CD4-positive, alpha-beta T cell treated with Interleukin-6 for 4 hours (primary cell): ENCODE data around the gene RREB1.

Experiments
- DNase-seq: peaks from one replicate; pipeline ENCODE4 v3.0.0-alpha.2; 2020; ENCODE audit warnings: mixed read lengths

The RREB1 gene

DNA sequence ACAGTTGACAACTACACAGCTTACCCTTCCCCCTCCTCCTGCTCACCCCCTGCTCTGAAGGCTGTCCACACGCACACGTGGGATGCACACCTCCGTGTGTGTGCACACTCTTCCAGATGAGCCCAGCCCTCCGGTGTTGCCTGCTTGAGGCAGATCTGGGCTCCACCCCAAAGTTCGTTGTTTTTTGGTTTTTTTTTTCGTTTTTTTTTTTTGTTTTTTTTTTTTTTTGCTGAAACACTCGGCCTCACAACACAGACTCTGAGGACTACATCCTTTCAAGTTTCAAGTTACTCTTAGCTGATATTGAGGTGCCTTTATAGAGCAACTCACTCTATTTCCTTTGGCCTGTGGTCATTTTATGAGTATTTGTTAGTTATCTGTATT lies 88.2 kb downstream of the RREB1 start:
- DNase-seq, result peak; percentile 24

- DNase-seq, result no peak
Measured at GRCh38 chr6:7196685-7197283, 89.0 kb downstream of the RREB1 start.

DNA sequence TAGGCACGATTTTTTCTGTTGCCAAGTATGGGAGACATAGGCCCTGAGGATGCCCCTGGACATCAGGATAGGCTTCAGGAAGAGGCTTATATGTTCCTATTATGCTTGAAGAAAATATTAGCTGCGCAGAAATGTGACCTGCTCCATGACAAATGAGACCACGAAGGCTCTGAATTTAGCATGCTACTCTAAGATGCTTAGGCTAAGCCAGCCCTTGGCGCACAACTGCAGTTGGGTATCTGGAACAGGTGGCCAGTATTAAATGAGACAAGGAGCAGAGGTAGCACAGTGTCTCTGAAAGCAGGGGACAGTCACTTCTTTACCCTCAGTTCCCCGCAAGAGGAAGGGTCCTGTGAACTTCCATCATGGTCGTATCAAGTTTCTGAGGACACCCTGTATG lies 90.0 kb downstream of the RREB1 start:
- DNase-seq, result no peak

DNA sequence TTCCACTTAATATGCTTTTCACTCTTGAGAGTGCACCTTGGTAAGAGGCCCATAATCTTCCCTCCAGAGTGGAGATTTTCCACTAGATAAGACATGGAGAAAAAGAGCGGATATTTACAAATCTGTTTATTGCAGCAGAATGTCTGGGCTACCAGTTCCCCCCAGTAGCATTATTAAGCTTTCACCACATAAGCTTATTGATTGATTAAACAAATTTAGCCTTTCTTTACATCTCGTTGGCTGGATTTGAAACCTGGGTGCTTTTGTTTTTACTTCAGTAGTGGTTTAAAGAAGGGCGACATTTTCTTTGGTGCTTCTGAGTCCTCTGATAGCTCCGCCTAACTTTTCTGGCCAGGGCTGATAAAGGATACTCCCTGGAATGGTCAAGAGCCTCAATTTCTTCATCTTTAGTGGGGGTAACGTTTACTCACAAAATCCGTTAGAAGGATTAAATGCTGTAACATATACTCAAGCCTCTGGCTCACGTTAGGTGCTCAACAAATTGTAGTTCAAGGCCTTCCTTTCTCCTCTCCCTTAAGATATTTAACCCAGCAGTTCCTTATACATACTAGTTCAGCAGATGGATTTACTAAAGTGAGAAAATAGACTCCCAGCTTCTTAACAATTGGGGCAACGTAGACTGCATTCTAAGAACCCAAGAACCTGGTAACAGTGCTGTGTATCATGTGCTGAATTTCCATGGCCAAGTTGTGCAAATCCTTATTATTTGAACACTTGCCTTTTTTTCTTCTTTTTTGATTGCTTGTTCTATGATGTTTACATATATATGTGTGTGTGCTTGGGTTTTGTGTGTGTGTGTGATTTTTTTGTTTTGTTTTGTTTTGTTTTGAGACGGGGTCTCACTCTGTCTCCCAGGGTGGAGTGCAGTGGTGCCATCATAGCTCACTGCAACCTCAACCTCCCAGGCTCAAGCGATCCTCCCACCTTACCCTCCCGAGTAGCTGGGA lies 91.4 kb downstream of the RREB1 start:
- DNase-seq, result no peak

DNA sequence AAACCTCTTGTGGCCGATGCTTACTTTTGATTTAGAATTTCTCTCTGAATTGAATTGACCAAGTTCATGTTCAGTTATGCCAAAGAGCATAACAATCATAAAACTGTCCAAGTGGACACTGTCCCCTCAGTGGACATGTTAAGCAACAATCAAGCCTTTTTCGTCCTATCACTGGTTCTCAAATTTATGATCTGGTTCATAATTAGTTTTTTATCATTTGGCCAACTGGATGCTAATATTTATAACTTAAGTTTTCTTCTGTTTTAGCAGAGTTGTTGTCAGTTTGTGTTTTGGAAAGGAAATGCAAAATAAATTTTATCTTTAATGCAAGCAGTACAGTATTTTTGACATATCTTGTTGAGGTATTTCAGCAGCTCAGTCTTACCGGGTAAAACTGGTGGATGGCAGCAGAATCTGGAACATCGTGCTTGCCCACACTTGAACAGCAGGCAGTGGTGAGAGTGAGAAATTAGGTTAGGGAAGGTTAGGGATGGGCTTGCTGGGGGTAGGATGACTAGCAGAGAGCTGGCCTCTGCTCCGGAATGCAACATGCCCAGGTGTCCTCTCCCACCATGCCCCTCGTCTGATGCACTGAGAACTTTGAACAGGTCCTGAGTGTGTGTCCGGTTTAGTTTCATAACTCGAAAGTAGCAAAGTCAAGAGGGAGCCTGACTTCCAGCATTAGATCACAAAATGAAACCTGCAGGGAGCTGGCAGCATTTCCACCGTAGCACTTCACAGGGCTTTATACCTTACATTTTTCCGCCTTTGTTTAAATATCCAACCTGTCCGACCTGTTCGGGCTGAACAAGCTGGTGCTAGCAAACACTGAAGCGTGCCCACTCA lies 93.1 kb downstream of the RREB1 start:
- no peak for DNase-seq

DNA sequence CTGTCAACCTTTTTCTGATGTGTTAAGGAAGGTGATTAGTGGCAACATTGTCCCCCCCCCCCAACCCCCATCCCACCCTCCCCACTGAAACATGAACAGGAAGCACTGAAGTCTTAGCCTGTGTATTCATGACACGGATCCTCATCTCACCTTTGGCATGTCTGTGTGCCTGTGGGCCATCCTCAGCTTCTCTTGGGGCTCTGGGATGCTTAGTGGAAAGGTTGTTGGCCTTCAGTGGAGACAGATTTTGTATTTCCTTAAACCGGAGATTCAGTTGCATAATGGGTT lies 93.6 kb downstream of the RREB1 start:
- DNase-seq, result no peak

DNA sequence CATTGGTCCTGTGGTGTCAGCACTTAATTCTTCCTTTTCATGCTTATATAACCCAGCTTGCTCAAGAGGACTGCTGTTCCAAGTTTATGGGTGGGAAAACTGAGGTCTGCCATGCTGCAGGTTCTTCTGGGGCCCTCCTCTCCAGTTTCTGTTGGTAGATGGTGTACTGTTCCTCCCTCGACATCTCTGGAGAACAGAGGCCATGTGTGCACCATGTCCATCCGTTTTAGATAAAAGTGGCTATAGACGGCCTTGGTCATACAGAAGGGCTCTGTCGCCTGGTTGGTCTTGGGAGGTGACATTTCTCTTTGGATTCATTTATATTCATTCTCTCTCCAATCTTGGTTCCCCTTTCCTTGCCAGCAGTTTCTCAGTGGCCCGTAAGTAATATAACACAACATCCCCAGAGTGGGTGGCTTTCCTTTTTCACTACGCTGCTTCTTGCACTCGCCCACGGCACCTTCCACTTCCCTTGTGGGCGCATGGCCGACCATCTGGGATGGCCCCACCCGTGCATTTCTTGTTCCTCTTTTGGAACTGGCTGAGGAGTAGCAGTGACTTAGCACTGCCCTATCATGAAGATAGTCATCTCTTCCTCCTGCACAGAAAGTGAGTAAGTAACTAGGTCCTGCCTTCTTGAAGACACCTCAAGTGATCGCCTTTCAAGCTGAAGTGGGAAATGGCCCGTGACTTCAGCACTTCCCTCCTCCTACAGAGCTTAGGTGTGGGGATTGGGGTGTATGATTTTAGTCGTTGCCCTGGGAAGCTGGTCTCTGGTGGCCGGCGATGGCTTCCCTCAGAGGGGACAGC lies 94.2 kb downstream of the RREB1 start:
- no peak for DNase-seq

- no peak for DNase-seq
Measured at GRCh38 chr6:7202950-7203349, 95.2 kb downstream of the RREB1 start.

GRCh38 chr6:7203939-7204338 lies 96.2 kb downstream of the RREB1 start:
- DNase-seq, result no peak

GRCh38 chr6:7204726-7205125 lies 97.0 kb downstream of the RREB1 start:
- no peak for DNase-seq

DNA sequence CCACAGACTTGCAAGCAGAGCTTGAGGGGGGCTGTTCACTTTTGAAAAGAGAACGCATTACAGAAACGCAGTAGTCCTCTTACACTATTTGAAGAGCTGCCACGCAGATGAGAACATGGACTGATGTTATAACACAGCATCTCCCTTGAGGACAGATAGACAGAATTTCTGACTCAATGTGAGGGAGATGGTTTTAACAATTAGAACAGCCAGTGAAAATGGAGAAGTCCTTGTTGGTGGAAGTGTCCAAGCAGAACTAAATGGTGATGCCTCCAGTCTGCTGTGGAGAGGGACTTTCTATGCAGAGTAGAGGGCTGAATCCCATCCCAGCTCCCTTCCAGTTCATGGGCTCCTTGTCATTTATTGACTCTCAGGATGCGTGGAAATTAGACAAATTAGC lies 100.0 kb downstream of the RREB1 start:
- DNase-seq, result no peak

GRCh38 chr6:7213416-7213815 lies 105.7 kb downstream of the RREB1 start:
- no peak for DNase-seq

DNA sequence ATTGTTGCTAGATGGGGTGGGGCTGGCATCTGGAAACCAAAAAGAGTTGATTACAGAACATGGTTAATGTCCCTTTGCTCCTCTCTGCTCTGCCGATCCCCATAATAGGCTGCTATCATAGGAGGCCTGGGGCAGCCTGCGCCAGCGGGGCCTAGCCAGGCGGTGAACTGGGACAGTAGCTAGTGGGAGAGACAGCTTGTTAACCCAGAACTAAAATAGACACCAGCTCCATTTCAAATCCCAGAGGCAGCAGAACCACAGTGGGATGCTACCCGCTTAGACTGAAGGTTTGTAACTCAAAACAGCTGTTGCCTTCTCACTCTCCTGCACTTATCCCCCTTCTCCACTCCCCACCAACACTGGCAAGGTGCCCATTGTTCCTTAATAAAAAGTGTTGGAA lies 106.7 kb downstream of the RREB1 start:
- no peak for DNase-seq

DNA sequence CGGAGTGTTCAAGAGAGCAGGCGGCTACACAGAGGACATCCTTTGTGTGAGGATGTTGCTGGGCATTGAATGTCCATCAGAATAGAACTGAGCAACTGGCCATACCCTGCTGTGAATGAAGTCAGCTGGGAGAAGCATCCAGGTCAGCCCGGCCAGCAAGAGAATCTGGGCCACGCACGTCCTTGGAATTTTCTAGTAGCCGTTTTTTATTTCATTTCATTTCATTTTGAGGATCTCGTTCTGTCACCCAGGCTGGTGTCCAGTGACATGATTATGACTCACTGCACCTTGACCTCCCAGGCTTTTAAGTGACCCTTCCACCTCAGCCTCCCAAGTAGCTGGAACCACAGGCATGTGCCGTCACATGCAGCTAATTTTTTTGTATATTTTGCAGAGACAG lies 107.4 kb downstream of the RREB1 start:
- DNase-seq, result no peak

DNA sequence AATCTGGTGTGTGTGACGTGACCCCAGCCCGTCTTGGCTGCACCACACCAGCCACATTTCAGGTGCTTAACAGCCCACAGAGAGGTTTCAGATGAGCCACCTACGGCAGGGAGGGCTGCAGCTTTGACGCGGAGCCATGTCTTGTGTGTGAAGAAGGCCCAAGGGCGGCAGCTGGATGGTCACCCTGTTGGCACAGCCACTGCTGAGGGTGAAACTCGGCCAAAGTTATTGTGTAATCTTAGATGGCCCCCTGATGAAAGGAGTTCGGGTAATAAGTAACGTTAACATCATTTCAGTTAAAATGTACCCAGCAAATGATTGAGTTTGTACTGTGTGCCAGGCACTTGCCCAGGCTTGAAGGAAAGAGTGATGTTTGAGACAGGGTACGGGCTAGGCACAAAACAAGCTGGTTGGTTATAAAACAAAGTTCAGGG lies 108.1 kb downstream of the RREB1 start:
- no peak for DNase-seq

DNA sequence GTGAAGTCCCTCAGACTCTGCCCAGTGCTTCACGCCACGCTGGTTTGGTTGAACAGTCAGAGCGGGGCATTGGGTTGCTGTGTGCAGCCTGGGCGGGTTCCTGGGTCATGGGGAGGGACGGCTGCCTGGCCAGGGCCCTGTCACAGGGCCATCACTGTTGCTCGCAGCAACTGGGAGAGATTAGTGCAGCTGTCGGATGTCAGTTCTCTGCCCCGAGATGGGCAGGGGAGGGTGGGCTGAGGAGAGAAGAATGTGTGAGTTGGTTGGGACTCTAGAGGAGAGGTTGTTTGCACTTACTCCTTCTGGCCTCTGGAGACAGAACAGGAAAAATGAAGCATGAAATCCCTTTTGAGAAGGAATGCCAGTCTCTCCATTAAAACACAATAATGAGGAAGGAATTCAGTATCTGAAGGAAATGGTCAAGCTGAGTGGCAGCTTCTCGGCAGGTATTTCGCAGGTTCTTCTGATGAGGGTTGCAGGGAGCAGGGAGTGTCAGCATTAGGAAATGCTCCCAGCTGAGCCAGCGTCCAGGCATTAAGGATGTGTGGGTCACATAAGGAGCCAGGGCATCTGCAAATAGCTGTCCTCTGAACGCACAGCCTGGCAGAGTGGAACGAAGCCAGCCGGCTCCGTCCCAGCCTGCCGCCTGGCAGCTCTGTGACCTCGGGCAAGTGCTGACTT lies 109.3 kb downstream of the RREB1 start:
- DNase-seq, result no peak

GRCh38 chr6:7218406-7218988 lies 110.7 kb downstream of the RREB1 start:
- no peak for DNase-seq

DNA sequence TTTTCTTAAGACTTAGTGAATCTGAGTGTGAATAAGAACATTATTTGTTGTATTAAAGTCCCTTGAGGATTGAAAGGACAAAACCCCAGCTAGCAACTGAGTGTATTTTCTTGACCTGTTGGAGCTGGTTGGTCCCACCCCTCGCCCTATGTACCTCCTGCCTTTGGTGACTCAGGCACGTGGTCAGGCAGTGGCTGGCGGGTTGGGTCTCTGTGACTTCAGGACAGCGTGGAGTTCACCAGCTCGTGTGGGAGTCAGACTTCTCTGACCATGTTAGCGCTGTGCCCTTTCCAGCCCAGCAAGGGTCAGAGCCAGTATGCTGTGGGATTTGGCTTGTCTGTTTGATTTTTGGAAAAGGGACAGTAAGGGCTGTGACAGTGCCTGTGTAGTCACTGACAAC lies 111.5 kb downstream of the RREB1 start:
- DNase-seq, result no peak

- no peak for DNase-seq
Measured at GRCh38 chr6:7222197-7222596, 114.4 kb downstream of the RREB1 start.

DNA sequence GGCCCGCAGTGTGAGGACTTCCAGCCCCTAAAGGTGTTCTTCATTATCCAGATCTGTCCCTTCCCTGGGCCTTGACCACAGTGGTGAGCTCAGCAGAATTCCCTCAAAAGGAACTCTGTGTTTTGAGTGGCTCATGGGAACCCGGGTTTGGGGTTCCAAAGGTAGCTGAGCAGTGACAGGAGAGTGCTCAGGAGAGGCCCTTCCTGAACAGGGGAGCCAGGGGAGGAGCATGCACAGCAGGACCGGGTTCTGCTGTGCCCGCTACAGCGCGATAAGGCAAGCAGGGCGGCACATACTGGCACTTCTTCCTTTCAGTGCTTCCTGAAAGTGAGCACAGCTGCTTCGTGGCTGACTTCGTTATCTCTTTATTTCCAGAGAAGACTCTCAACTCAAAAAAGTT lies 117.0 kb downstream of the RREB1 start:
- DNase-seq, result no peak

- DNase-seq, result no peak
Measured at GRCh38 chr6:7228662-7229375, 121.1 kb downstream of the RREB1 start.
